Neural progenitor cell (in vitro differentiated cells): ENCODE measurements around the gene LYRM4. TPM values are rescaled to one million over a fixed set of nuclear protein-coding genes. Genes with fewer than 3 reads are reported as not detected.
A peak's percentile ranks its signal among the peaks of the same experiment; 100 is the strongest.

Experiments used
- DNase-seq: peaks from one replicate; pipeline ENCODE4 v3.0.0-alpha.2; 2016; ENCODE audit warnings: low spot score
- H2AFZ ChIP-seq: fragments of 200-600 bp; sonication (generic); replicated peaks from 2 replicates; pipeline ENCODE4 v1.6.1; 2016; ENCODE audit warnings: antibody characterized with exemption
- H3F3A ChIP-seq: fragments of 200-600 bp; sonication (generic); 2 replicates; pipeline ENCODE4 v1.6.1; 2016; ENCODE audit warnings: antibody characterized with exemption, low read depth
- H3K27ac ChIP-seq: fragments of 200-600 bp; sonication (generic); 2 replicates; pipeline ENCODE4 v1.5.1; 2016; ENCODE audit warnings: mild to moderate bottlenecking
- H3K27me3 ChIP-seq: fragments of 200-600 bp; sonication (generic); 2 replicates; pipeline ENCODE4 v1.6.1; 2016; ENCODE audit warnings: mild to moderate bottlenecking, moderate library complexity
- H3K36me3 ChIP-seq: fragments of 200-600 bp; sonication (generic); 2 replicates; pipeline ENCODE4 v1.5.1; 2016
- H3K4me1 ChIP-seq: fragments of 200-600 bp; sonication (generic); 2 replicates; pipeline ENCODE4 v1.6.1; 2016; ENCODE audit warnings: mixed run types
- H3K4me2 ChIP-seq: fragments of 200-600 bp; sonication (generic); 2 replicates; pipeline ENCODE4 v1.6.1; 2016
- H3K4me3 ChIP-seq: fragments of 200-600 bp; sonication (generic); 2 replicates; pipeline ENCODE4 v1.5.1; 2016
- H3K79me2 ChIP-seq: fragments of 200-600 bp; sonication (generic); 2 replicates; pipeline ENCODE4 v1.6.1; 2016; ENCODE audit warnings: low read depth
- H3K9ac ChIP-seq: fragments of 200-600 bp; sonication (generic); 2 replicates; pipeline ENCODE4 v1.6.1; 2016
- H3K9me3 ChIP-seq: fragments of 200-600 bp; sonication (generic); 2 replicates; pipeline ENCODE4 v1.5.1; 2016; ENCODE audit warnings: low read depth
- H4K20me1 ChIP-seq: fragments of 200-600 bp; sonication (generic); 2 replicates; pipeline ENCODE4 v1.6.1; 2016; ENCODE audit warnings: low read depth
- H3K27ac Mint-ChIP-seq: 3 replicates; pipeline ENCODE4 v1.8.0; 2021; ENCODE audit warnings: mixed read lengths
- H3K27me3 Mint-ChIP-seq: 2 replicates; pipeline ENCODE4 v1.8.0; 2022; ENCODE audit warnings: low read depth, mild to moderate bottlenecking, inconsistent platforms, moderate library complexity, mixed read lengths; ENCODE audit not compliant: insufficient read depth
- H3K36me3 Mint-ChIP-seq: 3 replicates; pipeline ENCODE4 v1.8.0; 2021; ENCODE audit warnings: mixed read lengths
- H3K4me1 Mint-ChIP-seq: 3 replicates; pipeline ENCODE4 v1.8.0; 2021; ENCODE audit warnings: mixed read lengths
- H3K4me3 Mint-ChIP-seq: 3 replicates; pipeline ENCODE4 v1.8.0; 2021; ENCODE audit warnings: mild to moderate bottlenecking, moderate library complexity, mixed read lengths
- H3K9me3 Mint-ChIP-seq: 3 replicates; pipeline ENCODE4 v1.8.0; 2020; ENCODE audit warnings: mixed read lengths
- EZH2 ChIP-seq: fragments of 200-600 bp; sonication (generic); IDR thresholded peaks from 2 replicates; pipeline ENCODE4 v1.6.1; 2017; ENCODE audit warnings: antibody characterized with exemption, mild to moderate bottlenecking, moderate library complexity
- EZH2phosphoT487 ChIP-seq: fragments of 200-600 bp; sonication (generic); IDR thresholded peaks from 2 replicates; pipeline ENCODE4 v1.6.1; 2017; ENCODE audit warnings: antibody characterized with exemption
- total RNA-seq: library from RNA; depleted of rRNA; stranded (reverse); fragments of >200 nt; gene quantifications from 2 replicates; pipeline ENCODE4 v1.2.3, GENCODE V29; 2015; ENCODE audit warnings: low replicate concordance
- TF ChIP-seq, protein P1 (sequence below): fragments of 200-600 bp; sonication (generic); IDR thresholded peaks from 2 replicates; pipeline ENCODE4 v1.5.1; 2017; ENCODE audit warnings: antibody characterized with exemption, mild to moderate bottlenecking

Gene LYRM4
- total RNA-seq, 1 donor from 2014 or later, result 23.9 TPM

DNA sequence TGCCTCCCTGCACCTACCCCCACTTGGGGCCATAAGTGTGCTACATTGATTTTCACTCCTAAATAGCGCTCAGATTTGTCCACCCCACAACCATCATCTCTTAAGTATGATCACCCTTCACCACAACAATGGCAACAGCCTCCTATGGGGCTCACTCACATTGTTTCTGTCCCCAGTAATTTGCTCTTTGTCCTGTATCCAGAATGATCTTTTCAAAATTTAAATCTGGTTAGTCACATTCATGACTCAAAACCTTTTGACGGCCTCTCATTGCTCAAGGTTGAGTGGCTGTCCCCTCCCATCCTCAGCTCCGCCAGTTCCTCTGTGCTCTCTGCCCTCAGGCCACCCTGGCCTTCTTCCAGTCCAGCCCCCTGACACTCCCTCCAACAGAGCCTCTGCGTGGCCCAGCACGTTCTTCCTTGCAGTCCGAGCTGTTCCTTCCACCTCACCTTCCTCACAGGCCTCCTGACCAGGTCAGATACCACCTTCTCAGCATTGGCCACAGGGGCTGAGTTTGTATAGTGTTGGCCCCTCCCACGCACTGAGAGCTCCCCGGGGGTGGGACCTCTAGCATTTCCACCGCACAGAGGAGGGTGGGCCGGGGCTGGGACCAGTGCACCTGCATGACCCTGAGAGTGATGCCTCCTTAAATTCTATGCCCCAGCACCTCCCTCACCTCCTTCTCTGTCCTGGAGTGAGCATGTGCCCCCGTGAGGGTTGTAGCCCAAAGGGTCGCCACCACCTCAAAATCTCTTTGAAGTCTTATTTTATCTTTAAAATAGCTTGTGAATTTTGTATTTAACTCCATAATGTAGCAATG lies 178.1 kb downstream of the LYRM4 start:
- no peak overlapping the region for H3K4me2 ChIP-seq
- H3K4me3 Mint-ChIP-seq, result peak overlapping the region; percentile 12
- peaks cover 19% of the 10 kb centered on the region for H3K4me1 ChIP-seq
- no peak overlapping the region for H3K4me3 ChIP-seq
- no peaks in the 10 kb centered on the region for H3K9me3 ChIP-seq
- peaks cover 4% of the 10 kb centered on the region for H3K9me3 Mint-ChIP-seq
- H4K20me1 ChIP-seq, result peaks cover 5% of the 10 kb centered on the region
- DNase-seq, result no peak
- no peaks in the 10 kb centered on the region for H3K36me3 ChIP-seq
- peaks cover 7% of the 10 kb centered on the region for H3F3A ChIP-seq
- TF ChIP-seq, protein P1, sequence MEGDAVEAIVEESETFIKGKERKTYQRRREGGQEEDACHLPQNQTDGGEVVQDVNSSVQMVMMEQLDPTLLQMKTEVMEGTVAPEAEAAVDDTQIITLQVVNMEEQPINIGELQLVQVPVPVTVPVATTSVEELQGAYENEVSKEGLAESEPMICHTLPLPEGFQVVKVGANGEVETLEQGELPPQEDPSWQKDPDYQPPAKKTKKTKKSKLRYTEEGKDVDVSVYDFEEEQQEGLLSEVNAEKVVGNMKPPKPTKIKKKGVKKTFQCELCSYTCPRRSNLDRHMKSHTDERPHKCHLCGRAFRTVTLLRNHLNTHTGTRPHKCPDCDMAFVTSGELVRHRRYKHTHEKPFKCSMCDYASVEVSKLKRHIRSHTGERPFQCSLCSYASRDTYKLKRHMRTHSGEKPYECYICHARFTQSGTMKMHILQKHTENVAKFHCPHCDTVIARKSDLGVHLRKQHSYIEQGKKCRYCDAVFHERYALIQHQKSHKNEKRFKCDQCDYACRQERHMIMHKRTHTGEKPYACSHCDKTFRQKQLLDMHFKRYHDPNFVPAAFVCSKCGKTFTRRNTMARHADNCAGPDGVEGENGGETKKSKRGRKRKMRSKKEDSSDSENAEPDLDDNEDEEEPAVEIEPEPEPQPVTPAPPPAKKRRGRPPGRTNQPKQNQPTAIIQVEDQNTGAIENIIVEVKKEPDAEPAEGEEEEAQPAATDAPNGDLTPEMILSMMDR, result no peak
- TF ChIP-seq EZH2phosphoT487 (no peak), EZH2 (no peak)
- H3K27ac Mint-ChIP-seq, result no peak overlapping the region
- H3K79me2 ChIP-seq, result no peaks in the 10 kb centered on the region
- peaks cover 66% of the 10 kb centered on the region for H3K27me3 ChIP-seq
- H3K9ac ChIP-seq, result no peak overlapping the region
- H3K27ac ChIP-seq, result no peak overlapping the region
- H3K4me1 Mint-ChIP-seq, result peaks cover 18% of the 10 kb centered on the region
- H3K27me3 Mint-ChIP-seq, result peaks cover 18% of the 10 kb centered on the region
- no peaks in the 10 kb centered on the region for H3K36me3 Mint-ChIP-seq
- no peak overlapping the region for H2AFZ ChIP-seq

DNA sequence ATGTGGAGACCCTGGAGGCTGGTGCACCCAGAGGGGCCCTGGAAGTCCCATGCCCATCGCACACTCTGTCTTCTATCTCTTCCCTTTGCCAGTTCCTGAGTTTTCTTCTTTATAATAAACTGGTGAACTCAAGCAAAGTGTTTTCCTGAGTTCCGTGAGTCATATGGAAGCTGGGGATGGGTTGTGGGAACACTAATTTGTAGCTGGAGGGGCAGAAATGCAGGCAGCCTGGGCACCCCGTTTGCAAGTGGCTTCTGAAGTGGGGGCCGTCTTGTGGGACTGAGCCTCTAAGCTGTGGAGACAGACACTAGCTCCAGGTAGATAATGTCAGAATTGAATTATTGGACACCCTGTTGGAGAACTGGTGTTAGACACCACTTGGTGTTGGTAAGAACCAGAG lies 178.8 kb downstream of the LYRM4 start:
- H3K4me3 ChIP-seq, result no peak overlapping the region
- H3K4me3 Mint-ChIP-seq, result no peak overlapping the region
- H3K9ac ChIP-seq, result no peak overlapping the region

DNA sequence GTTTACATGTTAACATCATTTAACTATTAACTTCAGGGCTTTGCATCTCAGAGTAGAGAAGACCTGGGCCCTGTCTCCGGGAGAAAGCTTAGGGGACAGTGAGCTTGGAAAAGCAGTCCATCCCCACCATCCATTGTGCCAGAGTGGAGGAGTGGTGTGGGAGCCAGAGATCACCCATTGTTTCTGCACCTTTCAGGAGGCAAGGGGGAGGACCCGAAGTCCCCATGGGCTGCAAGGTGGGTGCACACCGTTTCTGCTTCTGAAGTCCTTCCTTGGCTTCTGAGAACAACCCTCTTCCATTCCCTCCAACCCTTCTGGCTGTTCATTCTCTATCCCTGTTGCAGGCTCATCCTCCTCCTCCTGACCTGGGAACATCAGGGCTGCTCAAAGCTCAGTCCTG lies 179.6 kb downstream of the LYRM4 start:
- Mint-ChIP-seq H3K9me3 (peaks cover 4% of the 10 kb centered on the region), H3K27me3 (peaks cover 12% of the 10 kb centered on the region), H3K4me1 (peaks cover 12% of the 10 kb centered on the region), H3K27ac (no peak overlapping the region), H3K4me3 (no peak overlapping the region), H3K36me3 (no peaks in the 10 kb centered on the region)
- H3K4me3 ChIP-seq, result no peak overlapping the region
- H3K36me3 ChIP-seq, result no peaks in the 10 kb centered on the region
- peaks cover 12% of the 10 kb centered on the region for H3K4me1 ChIP-seq
- no peak overlapping the region for H2AFZ ChIP-seq
- no peak overlapping the region for H3K9ac ChIP-seq
- H3K79me2 ChIP-seq, result no peaks in the 10 kb centered on the region
- H3K27ac ChIP-seq, result no peak overlapping the region
- no peaks in the 10 kb centered on the region for H4K20me1 ChIP-seq
- H3F3A ChIP-seq, result peaks cover 3% of the 10 kb centered on the region
- H3K4me2 ChIP-seq, result no peak overlapping the region
- no peaks in the 10 kb centered on the region for H3K9me3 ChIP-seq
- H3K27me3 ChIP-seq, result peaks cover 51% of the 10 kb centered on the region
- TF ChIP-seq EZH2, result no peak
- TF ChIP-seq EZH2phosphoT487, result no peak
- TF ChIP-seq, protein P1, result no peak
- no peak for DNase-seq

More for the DNA sequence above, 178.8 kb downstream of the LYRM4 start:
- Histone ChIP-seq H3K4me1 (peaks cover 14% of the 10 kb centered on the region), H3K9me3 (no peaks in the 10 kb centered on the region), H3K79me2 (no peaks in the 10 kb centered on the region), H3K27me3 (peaks cover 59% of the 10 kb centered on the region), H4K20me1 (peaks cover 4% of the 10 kb centered on the region), H3K27ac (no peak overlapping the region), H2AFZ (no peak overlapping the region), H3F3A (peaks cover 7% of the 10 kb centered on the region), H3K4me2 (no peak overlapping the region), H3K36me3 (no peaks in the 10 kb centered on the region)
- peaks cover 15% of the 10 kb centered on the region for H3K27me3 Mint-ChIP-seq
- no peak overlapping the region for H3K27ac Mint-ChIP-seq
- no peaks in the 10 kb centered on the region for H3K36me3 Mint-ChIP-seq
- TF ChIP-seq, protein P1, result no peak
- no peak for TF ChIP-seq EZH2
- no peak for TF ChIP-seq EZH2phosphoT487
- peaks cover 4% of the 10 kb centered on the region for H3K9me3 Mint-ChIP-seq
- H3K4me1 Mint-ChIP-seq, result peaks cover 15% of the 10 kb centered on the region
- no peak for DNase-seq
